ENCODE data around the gene LRRC8D. TPM values are rescaled to one million over a fixed set of nuclear protein-coding genes. Genes with fewer than 3 reads are reported as not detected.

LRRC8D gene
- total and polyA plus RNA-seq, 2 experiments from 2014 or later, result 23.6 to 48.8 TPM

DNA sequence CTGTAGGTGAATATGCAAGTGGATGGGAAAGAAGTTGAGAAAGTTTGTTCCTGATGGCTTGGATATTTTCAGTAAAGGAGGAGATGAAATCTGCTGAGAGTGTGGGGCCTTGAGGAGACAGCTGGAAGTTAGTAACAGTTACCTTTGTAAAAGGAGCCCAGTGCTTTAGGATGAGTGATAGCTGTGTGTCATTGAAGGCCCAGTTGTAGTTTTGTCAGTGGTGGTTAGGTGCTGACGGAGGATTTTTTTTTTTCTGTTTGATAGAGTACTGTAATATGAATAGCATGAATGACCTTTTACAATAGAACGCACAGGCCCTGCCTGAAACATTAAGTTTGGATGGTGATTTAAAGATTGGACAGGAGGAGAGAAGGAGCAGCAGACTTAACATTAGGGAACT, 33.3 kb downstream of the LRRC8D start (continued):
- TF ChIP-seq CTCF (conservative IDR thresholded peaks at IDR 0.05; ENCODE audit: low read depth in 2 of 2), result no peak
- TF ChIP-seq, protein P1, sequence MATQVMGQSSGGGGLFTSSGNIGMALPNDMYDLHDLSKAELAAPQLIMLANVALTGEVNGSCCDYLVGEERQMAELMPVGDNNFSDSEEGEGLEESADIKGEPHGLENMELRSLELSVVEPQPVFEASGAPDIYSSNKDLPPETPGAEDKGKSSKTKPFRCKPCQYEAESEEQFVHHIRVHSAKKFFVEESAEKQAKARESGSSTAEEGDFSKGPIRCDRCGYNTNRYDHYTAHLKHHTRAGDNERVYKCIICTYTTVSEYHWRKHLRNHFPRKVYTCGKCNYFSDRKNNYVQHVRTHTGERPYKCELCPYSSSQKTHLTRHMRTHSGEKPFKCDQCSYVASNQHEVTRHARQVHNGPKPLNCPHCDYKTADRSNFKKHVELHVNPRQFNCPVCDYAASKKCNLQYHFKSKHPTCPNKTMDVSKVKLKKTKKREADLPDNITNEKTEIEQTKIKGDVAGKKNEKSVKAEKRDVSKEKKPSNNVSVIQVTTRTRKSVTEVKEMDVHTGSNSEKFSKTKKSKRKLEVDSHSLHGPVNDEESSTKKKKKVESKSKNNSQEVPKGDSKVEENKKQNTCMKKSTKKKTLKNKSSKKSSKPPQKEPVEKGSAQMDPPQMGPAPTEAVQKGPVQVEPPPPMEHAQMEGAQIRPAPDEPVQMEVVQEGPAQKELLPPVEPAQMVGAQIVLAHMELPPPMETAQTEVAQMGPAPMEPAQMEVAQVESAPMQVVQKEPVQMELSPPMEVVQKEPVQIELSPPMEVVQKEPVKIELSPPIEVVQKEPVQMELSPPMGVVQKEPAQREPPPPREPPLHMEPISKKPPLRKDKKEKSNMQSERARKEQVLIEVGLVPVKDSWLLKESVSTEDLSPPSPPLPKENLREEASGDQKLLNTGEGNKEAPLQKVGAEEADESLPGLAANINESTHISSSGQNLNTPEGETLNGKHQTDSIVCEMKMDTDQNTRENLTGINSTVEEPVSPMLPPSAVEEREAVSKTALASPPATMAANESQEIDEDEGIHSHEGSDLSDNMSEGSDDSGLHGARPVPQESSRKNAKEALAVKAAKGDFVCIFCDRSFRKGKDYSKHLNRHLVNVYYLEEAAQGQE (IDR thresholded peaks at IDR 0.05; ENCODE audit: unreplicated experiment), result no peak

- DNase-seq (ENCODE audit: low spot score), result no peak
- H3K36me3 ChIP-seq (ENCODE audit: insufficient read depth), result peaks cover 10% of the 10 kb centered on the region
- H3K79me2 ChIP-seq (replicated peaks; ENCODE audit: insufficient read depth), result peaks cover 25% of the 10 kb centered on the region
- no peak overlapping the region for H3K27ac ChIP-seq (ENCODE audit: low read depth)
- H3K4me1 ChIP-seq (ENCODE audit: insufficient read depth), result no peaks in the 10 kb centered on the region
- no peaks in the 10 kb centered on the region for H3K4me1 Mint-ChIP-seq
- peaks cover 3% of the 10 kb centered on the region for H3K27me3 Mint-ChIP-seq (ENCODE audit: insufficient read depth, low read depth, poor library complexity)
- H3K9me3 Mint-ChIP-seq, result no peaks in the 10 kb centered on the region
- H3K27ac Mint-ChIP-seq, result no peak overlapping the region
- H3K4me3 ChIP-seq, result no peak overlapping the region
- H3K27me3 ChIP-seq (ENCODE audit: insufficient read depth), result no peaks in the 10 kb centered on the region
- no peaks in the 10 kb centered on the region for H3F3A ChIP-seq (replicated peaks; ENCODE audit: low read depth)
- no peak overlapping the region for H2AFZ ChIP-seq
- ATAC-seq, result no peak
- H4K20me1 ChIP-seq (replicated peaks; ENCODE audit: insufficient read depth), result peaks cover 4% of the 10 kb centered on the region; the same call in 1 of the 2 replicates
- H3K9me2 ChIP-seq (ENCODE audit: insufficient read depth), result no peaks in the 10 kb centered on the region
- no peak overlapping the region for H3K4me2 ChIP-seq
- peaks cover 5% of the 10 kb centered on the region; the same call in 2 of the 3 replicates for H3K36me3 Mint-ChIP-seq (ENCODE audit: low read depth)
- no peak overlapping the region for H3K4me3 Mint-ChIP-seq
- TF ChIP-seq, protein P2, sequence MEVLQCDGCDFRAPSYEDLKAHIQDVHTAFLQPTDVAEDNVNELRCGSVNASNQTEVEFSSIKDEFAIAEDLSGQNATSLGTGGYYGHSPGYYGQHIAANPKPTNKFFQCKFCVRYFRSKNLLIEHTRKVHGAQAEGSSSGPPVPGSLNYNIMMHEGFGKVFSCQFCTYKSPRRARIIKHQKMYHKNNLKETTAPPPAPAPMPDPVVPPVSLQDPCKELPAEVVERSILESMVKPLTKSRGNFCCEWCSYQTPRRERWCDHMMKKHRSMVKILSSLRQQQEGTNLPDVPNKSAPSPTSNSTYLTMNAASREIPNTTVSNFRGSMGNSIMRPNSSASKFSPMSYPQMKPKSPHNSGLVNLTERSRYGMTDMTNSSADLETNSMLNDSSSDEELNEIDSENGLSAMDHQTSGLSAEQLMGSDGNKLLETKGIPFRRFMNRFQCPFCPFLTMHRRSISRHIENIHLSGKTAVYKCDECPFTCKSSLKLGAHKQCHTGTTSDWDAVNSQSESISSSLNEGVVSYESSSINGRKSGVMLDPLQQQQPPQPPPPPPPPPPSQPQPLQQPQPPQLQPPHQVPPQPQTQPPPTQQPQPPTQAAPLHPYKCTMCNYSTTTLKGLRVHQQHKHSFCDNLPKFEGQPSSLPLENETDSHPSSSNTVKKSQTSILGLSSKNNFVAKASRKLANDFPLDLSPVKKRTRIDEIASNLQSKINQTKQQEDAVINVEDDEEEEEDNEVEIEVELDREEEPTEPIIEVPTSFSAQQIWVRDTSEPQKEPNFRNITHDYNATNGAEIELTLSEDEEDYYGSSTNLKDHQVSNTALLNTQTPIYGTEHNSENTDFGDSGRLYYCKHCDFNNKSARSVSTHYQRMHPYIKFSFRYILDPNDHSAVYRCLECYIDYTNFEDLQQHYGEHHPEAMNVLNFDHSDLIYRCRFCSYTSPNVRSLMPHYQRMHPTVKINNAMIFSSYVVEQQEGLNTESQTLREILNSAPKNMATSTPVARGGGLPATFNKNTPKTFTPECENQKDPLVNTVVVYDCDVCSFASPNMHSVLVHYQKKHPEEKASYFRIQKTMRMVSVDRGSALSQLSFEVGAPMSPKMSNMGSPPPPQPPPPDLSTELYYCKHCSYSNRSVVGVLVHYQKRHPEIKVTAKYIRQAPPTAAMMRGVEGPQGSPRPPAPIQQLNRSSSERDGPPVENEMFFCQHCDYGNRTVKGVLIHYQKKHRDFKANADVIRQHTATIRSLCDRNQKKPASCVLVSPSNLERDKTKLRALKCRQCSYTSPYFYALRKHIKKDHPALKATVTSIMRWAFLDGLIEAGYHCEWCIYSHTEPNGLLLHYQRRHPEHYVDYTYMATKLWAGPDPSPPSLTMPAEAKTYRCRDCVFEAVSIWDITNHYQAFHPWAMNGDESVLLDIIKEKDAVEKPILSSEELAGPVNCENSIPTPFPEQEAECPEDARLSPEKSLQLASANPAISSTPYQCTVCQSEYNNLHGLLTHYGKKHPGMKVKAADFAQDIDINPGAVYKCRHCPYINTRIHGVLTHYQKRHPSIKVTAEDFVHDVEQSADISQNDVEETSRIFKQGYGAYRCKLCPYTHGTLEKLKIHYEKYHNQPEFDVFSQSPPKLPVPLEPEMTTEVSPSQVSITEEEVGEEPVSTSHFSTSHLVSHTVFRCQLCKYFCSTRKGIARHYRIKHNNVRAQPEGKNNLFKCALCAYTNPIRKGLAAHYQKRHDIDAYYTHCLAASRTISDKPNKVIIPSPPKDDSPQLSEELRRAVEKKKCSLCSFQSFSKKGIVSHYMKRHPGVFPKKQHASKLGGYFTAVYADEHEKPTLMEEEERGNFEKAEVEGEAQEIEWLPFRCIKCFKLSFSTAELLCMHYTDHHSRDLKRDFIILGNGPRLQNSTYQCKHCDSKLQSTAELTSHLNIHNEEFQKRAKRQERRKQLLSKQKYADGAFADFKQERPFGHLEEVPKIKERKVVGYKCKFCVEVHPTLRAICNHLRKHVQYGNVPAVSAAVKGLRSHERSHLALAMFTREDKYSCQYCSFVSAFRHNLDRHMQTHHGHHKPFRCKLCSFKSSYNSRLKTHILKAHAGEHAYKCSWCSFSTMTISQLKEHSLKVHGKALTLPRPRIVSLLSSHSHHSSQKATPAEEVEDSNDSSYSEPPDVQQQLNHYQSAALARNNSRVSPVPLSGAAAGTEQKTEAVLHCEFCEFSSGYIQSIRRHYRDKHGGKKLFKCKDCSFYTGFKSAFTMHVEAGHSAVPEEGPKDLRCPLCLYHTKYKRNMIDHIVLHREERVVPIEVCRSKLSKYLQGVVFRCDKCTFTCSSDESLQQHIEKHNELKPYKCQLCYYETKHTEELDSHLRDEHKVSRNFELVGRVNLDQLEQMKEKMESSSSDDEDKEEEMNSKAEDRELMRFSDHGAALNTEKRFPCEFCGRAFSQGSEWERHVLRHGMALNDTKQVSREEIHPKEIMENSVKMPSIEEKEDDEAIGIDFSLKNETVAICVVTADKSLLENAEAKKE (CRISPR knock-in tag; IDR thresholded peaks at IDR 0.05), result no peak
- TF ChIP-seq EZH2phosphoT487 (IDR thresholded peaks at IDR 0.05; ENCODE audit: unreplicated experiment) (no peak), NANOG (IDR thresholded peaks at IDR 0.05; ENCODE audit: borderline replicate concordance) (no peak), POLR2AphosphoS5 (IDR thresholded peaks at IDR 0.05; ENCODE audit: low read depth) (no peak), JUNB (IDR thresholded peaks at IDR 0.05; ENCODE audit: unreplicated experiment) (no peak), ZNF331 (CRISPR knock-in tag; IDR thresholded peaks at IDR 0.05; ENCODE audit: low read depth) (no peak), ZNF114 (CRISPR knock-in tag; IDR thresholded peaks at IDR 0.05) (no peak), STAT1 (IDR thresholded peaks at IDR 0.05; ENCODE audit: unreplicated experiment) (no peak), CREB1 (CRISPR knock-in tag; IDR thresholded peaks at IDR 0.05; ENCODE audit: low read depth) (no peak)
These were observed 34.7 kb downstream of the LRRC8D start for GRCh38 chr1:89855413-89856123.
